Neural progenitor cell (in vitro differentiated cells): ENCODE data around the gene MSI2.

Experiments
- CTCF ChIP-seq: fragments of 200-600 bp; sonication (generic); IDR thresholded peaks from 2 replicates; pipeline ENCODE4 v1.5.1; 2017; ENCODE audit warnings: antibody characterized with exemption, mild to moderate bottlenecking
- EZH2phosphoT487 ChIP-seq: fragments of 200-600 bp; sonication (generic); IDR thresholded peaks from 2 replicates; pipeline ENCODE4 v1.6.1; 2017; ENCODE audit warnings: antibody characterized with exemption

- no peak for TF ChIP-seq CTCF
- TF ChIP-seq EZH2phosphoT487 = no peak
Measured at GRCh38 chr17:57489321-57489720, 233.0 kb downstream of the MSI2 start.
